ENCODE results near the gene PINLYP. TPM values are rescaled to one million over a fixed set of nuclear protein-coding genes. Genes with fewer than 3 reads are reported as not detected.

PINLYP gene
- total RNA-seq (1 to 10 TPM in 1 of 4 donors, under 1 TPM in 2, not detected in 1; 0.66 to 1.1 (median 0.86) TPM), polyA plus RNA-seq (1 to 10 TPM in 1 of 3 donors, under 1 TPM in 2; 0.66 to 1.3 (median 0.90) TPM)
- long read RNA-seq, donor 1: 0 reads
- long read RNA-seq, donor 2: 0 reads

DNA sequence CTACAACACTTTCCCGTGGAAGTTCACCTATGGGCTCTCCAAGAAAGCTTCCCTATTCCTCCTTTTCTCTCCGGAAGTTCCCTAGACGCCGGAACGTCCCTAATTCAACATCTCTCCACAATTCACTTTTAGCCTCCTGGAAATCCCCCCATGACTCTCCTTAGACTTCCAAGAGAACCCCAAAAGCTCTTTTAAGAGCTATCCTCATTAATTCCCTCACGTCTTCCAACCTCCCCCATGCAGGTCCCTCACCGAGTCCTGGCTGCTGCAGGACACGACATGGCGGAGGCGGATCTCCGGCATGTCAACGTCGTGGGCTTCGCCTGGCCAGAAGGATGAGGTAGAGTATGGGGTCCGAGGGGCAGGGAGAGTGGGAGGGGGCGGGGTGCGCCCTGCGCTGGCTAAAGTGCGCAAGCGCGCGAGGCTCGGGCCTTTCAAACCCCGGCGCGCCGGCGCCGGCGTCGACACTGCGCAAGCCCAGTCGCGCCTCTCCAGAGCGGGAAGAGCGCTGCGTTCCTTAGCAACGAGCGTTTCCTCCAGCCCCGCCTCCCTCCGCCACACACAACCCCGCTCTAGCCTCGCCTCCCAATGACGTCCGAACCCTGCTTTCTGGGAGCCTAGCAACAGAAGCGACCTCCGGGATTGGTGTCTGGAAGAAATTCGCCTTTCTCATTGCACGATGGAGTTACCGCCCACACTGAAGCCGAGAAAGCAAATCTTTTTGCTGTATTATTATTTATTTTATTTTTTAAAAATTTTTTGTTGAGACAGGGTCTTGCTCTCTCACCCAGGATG is at the start of gene PINLYP, which contains the start of gene XRCC1:
TSS of gene PINLYP (plus strand) at position 646 of the 795 bp plus-strand sequence. CDS start 1,391 bp downstream, outside the sequence.
TSS of gene XRCC1 (minus strand) at position 372 of the 795 bp plus-strand sequence. CDS start at position 303, 69 bp downstream.
- 0% methylated on average over 42 to 51 of the region's 51 CpGs for WGBS, 3 donors
- TF ChIP-seq, protein P1, sequence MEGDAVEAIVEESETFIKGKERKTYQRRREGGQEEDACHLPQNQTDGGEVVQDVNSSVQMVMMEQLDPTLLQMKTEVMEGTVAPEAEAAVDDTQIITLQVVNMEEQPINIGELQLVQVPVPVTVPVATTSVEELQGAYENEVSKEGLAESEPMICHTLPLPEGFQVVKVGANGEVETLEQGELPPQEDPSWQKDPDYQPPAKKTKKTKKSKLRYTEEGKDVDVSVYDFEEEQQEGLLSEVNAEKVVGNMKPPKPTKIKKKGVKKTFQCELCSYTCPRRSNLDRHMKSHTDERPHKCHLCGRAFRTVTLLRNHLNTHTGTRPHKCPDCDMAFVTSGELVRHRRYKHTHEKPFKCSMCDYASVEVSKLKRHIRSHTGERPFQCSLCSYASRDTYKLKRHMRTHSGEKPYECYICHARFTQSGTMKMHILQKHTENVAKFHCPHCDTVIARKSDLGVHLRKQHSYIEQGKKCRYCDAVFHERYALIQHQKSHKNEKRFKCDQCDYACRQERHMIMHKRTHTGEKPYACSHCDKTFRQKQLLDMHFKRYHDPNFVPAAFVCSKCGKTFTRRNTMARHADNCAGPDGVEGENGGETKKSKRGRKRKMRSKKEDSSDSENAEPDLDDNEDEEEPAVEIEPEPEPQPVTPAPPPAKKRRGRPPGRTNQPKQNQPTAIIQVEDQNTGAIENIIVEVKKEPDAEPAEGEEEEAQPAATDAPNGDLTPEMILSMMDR (IDR thresholded peaks at IDR 0.05): no peak
- Histone ChIP-seq H3K9me3 (no peaks in the 10 kb centered on the region), H3K36me3 (ENCODE audit: insufficient read depth in 1 of 2, low read depth in 1 of 2) (peaks cover 0 to 26% of the 10 kb centered on the region in 2 donors), H3K27ac (peak within 1 kb of the TSS; percentile 86), H3K27me3 (ENCODE audit: insufficient read depth in 3 of 3, low read length in 2 of 3) (no peaks in the 10 kb centered on the region), H3K4me3 (peak within 1 kb of the TSS; percentile 97), H3K4me1 (peaks cover 12% of the 10 kb centered on the region)
- intact Hi-C loops (cut with DNase I): no loop called here
- peak; percentile 100 for ATAC-seq
- peak; percentile 98 to 99 for DNase-seq

DNA sequence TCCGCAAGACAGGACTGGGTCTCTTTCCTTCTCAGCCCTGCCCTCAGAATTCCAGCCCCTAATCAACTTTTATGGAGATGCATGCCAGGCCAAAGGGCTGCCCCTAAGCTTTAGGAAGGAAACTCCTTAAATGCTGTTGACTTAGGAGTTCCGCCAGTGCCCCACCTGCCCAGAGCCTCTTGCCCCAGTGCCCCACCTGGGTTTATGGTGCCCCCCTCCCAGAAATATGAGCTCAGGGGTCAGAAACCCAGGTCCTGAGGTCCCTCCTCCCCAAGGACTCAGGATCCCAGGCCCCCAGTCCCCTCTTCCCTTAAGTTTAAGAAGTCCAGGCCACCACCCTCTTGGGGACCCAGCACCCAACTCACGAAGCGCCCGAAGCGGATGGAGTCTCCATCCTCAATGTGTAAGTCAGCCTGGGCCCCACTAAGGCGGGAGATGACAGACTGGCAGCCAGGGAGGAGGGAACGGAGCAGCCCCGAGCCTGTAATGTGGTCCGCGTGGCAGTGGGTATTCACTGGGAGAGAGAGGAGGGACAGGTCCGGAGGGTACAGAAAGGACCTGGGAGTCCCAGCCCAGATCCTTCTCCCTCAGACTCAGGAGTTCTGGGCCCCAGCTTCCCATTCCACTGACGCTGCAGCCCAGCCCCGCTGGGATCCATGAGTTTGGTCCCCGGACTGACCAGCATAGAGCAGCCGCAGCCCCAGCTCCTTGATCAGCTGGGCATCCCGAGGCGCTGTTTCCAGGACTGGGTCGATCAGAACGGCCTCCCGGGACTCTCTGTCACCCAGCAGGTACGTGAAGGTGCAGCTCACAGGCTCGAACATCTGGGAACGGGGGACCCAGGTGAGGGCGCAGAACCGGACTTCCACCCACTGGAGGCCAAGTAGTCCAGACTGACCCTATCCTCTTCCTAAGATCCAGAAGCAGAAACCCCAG is 49.5 kb upstream of the PINLYP start:
- Histone ChIP-seq H3K9me3 (no peaks in the 10 kb centered on the region), H3K4me1 (peaks cover 14% of the 10 kb centered on the region), H3K27ac (peak overlapping the region; percentile 82), H3K4me3 (peak overlapping the region; percentile 94), H3K36me3 (ENCODE audit: insufficient read depth in 1 of 2, low read depth in 1 of 2) (no peaks in the 10 kb centered on the region), H3K27me3 (ENCODE audit: insufficient read depth in 3 of 3, low read length in 2 of 3) (no peaks in the 10 kb centered on the region)
- DNase-seq (peak in 1 of 2 donors; percentile 57), ATAC-seq (peak in 3 of 4 donors; percentile 9 to 30 (median 21))
- 10 to 14% (median 12%) methylated on average over 26 of the region's 26 CpGs for WGBS, 3 donors
- intact Hi-C loops (cut with DNase I): no loop called here
- TF ChIP-seq, protein P1 (IDR thresholded peaks at IDR 0.05): no peak

DNA sequence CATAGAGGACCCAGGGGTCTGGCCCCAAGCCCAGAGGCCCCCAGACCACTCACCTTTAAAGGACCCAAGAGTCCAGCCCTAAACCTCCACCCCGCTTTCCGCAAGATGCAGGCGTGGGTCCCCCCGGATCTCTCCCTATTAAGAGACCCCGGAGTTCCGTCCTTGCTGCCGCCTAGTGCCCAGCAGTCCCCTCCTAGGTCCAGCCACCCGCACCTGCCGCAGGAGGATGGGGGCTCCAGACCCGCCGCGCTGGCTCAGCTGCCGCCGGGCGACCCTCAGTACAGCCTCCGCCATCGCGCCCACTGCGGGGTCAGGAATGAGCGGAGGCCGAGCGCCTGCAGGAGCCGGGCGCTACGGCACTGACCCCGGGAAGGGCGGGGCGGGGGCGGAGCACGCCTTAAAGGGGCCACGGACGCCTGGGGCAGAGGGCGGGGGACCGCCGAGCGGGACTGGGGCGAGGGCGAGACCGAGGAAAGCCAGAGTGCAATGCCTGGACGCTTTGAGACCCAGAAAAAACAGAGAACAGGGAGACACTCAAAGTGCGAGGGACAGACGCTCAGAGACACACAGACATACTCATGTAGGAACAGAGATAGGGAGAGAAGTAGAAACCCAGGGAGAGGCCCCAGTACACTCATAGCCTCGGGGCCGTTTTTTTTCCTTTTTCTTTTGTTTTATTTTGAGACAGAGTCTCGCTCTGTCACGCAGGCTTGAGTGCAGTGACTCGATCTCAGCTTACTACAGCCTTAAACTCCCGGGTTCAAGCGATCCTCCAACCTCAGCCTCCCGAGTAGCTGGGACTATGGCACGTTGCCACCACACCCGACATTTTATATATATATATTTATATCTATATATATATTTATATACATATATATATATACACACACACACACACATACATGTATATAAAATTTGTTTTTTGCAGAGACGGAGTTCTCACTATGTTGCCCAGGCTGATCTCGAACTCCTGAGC is 48.4 kb upstream of the PINLYP start, which contains the start of gene ETHE1:
TSS of gene ETHE1 (minus strand) at position 318 of the 976 bp plus-strand sequence. CDS start at position 294, 24 bp downstream.
- H3K27me3 ChIP-seq (ENCODE audit: insufficient read depth in 3 of 3, low read length in 2 of 3): no peaks in the 10 kb centered on the region
- WGBS, 3 donors: 2% methylated on average over 44 to 54 of the region's 54 CpGs
- intact Hi-C loops (cut with DNase I): no loop called here
- peaks cover 14% of the 10 kb centered on the region for H3K4me1 ChIP-seq
- no peaks in the 10 kb centered on the region for H3K36me3 ChIP-seq (ENCODE audit: insufficient read depth in 1 of 2, low read depth in 1 of 2)
- peak within 1 kb of the TSS; percentile 94 for H3K4me3 ChIP-seq
- no peaks in the 10 kb centered on the region for H3K9me3 ChIP-seq
- TF ChIP-seq, protein P1 (IDR thresholded peaks at IDR 0.05): no peak
- peak within 1 kb of the TSS; percentile 82 for H3K27ac ChIP-seq
- ATAC-seq: peak; percentile 92 to 98 (median 96)
- peak; percentile 87 to 90 for DNase-seq
